WERI-Rb-1 (cell line): ENCODE measurements around the gene SRGAP2C.
"Not testable (repeated sequence)": the region's sequence is repeated elsewhere in the genome, so short reads cannot be mapped to it uniquely, and the experiment has no call there.

Experiments
- DNase-seq: peaks from one replicate; pipeline ENCODE4 v3.0.0-alpha.2; 2020
- H3K27ac ChIP-seq: fragments of 250-450 bp; sonication (Bioruptor Pico); 2 replicates; pipeline ENCODE4 v1.5.1; 2020; ENCODE audit warnings: mild to moderate bottlenecking, moderate library complexity
- H3K27me3 ChIP-seq: fragments of 250-450 bp; sonication (Bioruptor Pico); 2 replicates; pipeline ENCODE4 v1.5.1; 2021; ENCODE audit warnings: mild to moderate bottlenecking, low read depth, moderate library complexity; ENCODE audit not compliant: insufficient read depth, severe bottlenecking
- H3K36me3 ChIP-seq: fragments of 250-450 bp; sonication (Bioruptor Pico); 2 replicates; pipeline ENCODE4 v1.5.1; 2020; ENCODE audit warnings: mild to moderate bottlenecking, moderate library complexity
- H3K4me3 ChIP-seq: 2 replicates; pipeline ENCODE4 v1.5.1; 2011; ENCODE audit warnings: low read depth, mild to moderate bottlenecking, control low read depth, low read length
- H3K9me3 ChIP-seq: fragments of 250-450 bp; sonication (Bioruptor Pico); 2 replicates; pipeline ENCODE4 v1.5.1; 2021; ENCODE audit warnings: mild to moderate bottlenecking, moderate library complexity; ENCODE audit not compliant: severe bottlenecking

Gene SRGAP2C

DNA sequence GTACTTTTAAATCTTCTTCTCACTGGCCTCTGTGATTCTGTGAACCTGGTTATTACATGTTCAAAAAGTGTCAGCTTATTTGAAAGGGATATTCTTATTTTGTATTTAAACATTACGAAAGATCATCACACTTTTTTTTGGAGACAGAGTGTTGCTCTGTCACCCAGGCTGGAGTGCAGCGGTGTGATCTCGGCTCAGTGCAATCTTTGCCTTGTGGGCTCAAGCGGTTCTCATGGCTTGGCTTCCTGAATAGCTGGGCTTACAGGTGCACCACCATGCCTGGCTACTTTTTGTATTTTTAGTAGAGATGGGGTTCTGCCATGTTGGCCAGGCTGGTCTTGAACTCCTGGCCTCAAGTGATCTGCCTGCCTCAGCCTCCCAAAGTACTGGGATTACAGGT is 82.3 kb downstream of the SRGAP2C start:
- H3K36me3 ChIP-seq, H3K27ac ChIP-seq, H3K9me3 ChIP-seq, H3K27me3 ChIP-seq, DNase-seq, H3K4me3 ChIP-seq: not testable (repeated sequence)

DNA sequence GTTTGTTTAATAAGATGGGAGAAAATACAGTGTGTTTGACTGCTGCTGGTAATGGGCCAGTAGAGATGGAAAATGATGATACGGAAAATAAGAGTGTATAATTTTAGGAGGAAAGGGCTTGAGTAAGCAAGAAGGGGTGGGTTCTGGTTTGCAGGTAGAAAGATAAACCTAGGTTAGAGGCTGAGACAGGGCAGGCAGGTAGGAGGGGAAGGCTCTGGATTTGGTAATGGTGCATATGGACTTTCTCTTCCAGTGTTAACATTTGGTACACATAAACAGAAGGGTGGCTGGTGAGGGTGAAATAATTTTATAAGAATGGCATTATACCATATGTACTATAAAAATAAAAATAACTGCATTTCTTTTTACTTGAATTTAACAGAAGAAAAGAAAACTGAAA is 84.5 kb downstream of the SRGAP2C start:
- H3K36me3 ChIP-seq, H3K27ac ChIP-seq, DNase-seq, H3K4me3 ChIP-seq, H3K27me3 ChIP-seq, H3K9me3 ChIP-seq: not testable (repeated sequence)

DNA sequence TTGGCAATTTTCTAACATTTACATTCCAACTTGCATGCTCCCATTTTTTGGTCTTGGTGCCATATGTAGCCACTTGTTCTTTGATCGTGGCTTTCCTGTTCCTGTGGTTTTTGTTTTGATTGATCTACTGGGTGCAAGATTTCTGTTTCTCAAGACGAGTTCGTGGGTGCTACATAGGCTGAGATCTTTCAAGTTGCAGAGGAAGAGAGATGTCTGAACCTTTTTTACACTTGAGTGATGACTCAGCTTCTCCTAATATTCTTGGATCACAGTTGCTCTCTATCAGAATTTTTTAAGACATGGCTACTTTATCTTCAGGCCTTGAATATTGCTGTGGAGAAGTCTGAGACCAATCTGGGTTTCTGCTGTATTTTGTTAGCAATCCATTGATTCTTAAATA is 85.2 kb downstream of the SRGAP2C start:
- not testable (repeated sequence) for H3K27me3 ChIP-seq, H3K9me3 ChIP-seq, H3K36me3 ChIP-seq, H3K27ac ChIP-seq, DNase-seq, H3K4me3 ChIP-seq

DNA sequence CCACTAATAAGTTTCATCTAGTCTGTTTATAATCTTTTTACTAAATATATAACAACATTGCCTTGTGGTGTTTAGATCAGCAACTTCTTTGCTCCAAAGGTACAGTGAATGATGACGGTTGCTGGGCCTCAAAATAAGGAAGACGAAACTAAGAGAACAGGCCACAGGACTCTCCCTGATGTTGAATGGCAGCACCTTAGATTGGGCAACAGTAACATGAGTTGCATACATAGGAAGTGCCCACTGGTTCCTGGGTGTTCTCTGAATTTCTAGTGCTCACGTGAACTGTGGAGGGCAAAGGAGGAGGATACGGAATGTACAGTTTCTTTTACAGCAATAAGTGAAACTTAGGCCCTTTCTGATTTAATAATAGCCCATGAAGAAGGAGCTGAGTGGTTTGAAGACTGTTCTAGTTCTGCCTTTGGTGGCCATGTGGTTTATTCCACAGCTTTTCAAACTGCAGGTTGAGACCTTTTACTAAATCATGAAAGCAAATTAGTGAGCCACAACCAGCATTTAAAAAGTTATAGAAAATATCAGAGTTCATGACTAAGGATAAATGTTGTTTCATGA is 86.5 kb downstream of the SRGAP2C start:
- not testable (repeated sequence) for H3K9me3 ChIP-seq, H3K36me3 ChIP-seq, H3K27me3 ChIP-seq, H3K4me3 ChIP-seq, H3K27ac ChIP-seq, DNase-seq

DNA sequence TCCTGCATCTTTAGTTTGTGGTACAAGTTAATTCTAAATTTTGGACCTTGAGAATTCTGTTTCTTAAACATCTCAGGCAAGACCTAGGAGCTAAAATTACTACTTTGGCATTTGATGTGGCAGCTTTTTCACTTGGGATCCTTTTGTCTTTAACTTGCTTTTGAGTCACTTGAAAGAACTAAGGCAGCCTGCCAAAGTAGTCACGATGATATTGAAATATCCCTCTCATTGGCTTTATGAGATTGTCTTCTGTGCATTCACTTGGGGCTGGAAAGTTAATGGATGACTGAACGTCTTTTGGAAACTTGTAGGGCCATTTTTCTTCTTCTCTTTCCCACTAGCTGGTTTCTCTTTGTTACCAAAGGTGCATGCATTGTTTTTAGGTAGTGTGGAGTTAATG is 90.7 kb downstream of the SRGAP2C start:
- not testable (repeated sequence) for H3K27me3 ChIP-seq, DNase-seq, H3K36me3 ChIP-seq, H3K27ac ChIP-seq, H3K4me3 ChIP-seq, H3K9me3 ChIP-seq

DNA sequence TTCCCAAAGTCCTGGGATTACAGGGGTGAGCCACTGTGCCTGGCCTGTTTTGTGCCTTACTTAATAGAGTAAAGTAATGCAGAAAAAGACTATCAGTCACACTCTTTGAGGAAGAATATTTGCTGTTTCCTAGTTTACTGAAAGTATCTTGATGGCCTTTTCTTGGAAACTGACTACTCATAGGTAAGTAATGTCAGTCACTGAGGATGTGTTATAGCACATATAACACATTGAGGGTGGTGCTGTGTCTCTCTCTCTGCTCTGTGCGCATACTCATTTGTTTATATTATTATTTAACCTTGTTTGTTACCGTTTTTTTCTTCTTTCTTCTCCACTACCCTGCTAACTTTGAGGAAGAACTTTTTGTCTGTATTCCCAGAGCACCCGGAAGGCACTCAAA is 93.4 kb downstream of the SRGAP2C start:
- not testable (repeated sequence) for H3K4me3 ChIP-seq, H3K27ac ChIP-seq, H3K9me3 ChIP-seq, DNase-seq, H3K27me3 ChIP-seq, H3K36me3 ChIP-seq

DNA sequence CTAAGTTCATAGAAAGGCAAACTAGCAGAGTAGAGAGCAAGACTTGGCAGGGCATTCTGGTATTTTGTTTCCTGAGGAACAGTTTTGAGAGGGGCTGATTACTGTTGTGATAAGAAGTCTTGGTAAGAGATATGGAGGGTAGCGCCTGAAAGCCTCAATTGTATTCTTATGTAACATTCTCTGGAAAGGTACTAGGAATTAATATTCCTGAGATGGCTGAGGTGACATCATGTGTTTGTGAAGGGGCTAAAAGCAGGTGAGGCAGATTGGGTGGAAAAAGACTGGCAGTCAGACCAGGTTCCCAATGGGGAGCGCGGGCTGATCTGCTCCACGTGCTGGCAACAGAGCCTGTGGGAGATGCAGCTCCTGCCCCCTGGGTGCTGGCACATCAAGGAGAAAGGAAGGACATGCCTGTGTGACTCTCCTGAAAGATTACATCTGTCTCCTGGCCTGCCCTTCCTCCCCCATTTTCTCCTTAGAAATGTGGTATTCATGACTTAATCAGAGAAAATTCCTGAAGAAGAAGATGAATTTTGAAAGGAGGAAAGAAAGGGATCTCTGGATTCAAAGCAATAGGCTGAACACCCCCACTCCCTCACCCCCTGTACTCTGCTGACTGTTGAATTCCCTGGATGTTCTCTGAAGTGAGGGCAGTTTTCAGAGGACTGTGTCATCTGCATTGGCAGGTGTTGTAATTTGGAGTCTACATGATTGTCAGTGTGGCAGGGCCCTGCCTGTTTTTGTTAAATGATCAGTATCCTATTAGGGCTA is 94.2 kb downstream of the SRGAP2C start:
- not testable (repeated sequence) for H3K27ac ChIP-seq, H3K27me3 ChIP-seq, DNase-seq, H3K36me3 ChIP-seq, H3K4me3 ChIP-seq, H3K9me3 ChIP-seq

DNA sequence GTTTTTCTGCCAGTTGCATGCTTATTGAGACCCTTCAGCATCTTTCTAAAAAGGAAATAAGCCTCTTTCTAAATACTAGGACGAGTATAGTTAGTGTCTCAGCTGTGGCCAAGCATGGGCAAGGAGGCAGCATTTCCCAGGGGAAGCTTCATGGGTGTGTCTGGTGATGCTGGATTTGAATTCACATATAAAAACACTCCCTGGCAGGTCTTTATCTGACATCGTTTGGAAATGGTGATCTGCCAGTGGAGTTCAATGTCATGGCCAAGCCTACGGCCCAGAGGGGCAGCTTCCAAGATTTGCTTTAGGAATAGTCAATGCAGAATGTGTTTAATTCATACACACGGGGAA is 94.7 kb downstream of the SRGAP2C start:
- not testable (repeated sequence) for H3K27ac ChIP-seq, H3K36me3 ChIP-seq, DNase-seq, H3K4me3 ChIP-seq, H3K9me3 ChIP-seq, H3K27me3 ChIP-seq

DNA sequence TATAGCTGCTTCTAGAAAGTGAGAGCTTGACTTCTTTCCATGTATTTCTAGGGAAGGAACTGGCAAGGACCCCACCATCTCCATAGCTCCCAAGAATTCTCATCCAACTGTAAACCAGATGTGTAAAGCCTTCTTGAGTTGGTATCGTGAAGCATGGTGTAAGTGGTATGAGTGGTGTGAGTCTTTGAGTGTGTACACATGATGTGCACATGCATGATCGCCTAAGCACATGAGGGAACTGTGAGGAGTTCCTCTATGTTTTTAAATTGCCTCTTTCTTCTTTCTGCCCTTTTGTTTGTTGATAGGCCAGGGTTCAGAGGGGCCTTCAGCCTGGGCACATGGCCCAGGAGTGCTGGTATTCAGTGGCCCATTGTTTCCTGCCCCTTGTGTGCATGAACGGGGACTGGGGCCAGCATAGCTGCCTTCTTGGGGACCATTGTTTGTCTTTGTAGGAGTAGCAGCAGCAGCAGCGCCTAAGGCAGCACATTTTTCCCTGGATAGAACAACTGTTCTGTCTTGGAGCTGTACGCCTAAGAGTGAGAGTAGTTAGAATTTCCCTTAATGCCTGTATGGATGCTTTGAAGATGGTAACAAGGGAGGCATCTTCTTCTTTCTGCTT is 96.0 kb downstream of the SRGAP2C start:
- not testable (repeated sequence) for H3K9me3 ChIP-seq, H3K4me3 ChIP-seq, DNase-seq, H3K27me3 ChIP-seq, H3K36me3 ChIP-seq, H3K27ac ChIP-seq

DNA sequence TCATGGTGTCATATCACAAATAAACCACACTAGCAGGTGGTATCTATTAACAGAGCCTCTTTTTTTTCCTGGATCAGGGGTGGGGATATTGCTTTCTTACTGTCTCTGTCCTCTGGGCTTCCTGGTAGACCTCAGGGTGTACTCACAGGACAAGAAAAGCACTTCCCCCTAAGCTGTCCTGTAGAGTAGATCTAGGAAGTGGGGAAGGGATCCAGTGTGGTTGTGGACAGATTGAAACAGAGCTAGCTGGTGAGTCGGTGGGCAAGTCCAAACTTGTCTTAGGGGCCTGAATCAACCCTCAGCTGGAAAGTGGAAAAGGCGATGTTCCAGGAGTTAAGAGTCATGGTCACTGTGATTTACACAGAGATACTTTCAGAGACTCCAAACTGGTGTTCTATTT is 96.7 kb downstream of the SRGAP2C start:
- DNase-seq, H3K36me3 ChIP-seq, H3K27me3 ChIP-seq: not testable (repeated sequence)

DNA sequence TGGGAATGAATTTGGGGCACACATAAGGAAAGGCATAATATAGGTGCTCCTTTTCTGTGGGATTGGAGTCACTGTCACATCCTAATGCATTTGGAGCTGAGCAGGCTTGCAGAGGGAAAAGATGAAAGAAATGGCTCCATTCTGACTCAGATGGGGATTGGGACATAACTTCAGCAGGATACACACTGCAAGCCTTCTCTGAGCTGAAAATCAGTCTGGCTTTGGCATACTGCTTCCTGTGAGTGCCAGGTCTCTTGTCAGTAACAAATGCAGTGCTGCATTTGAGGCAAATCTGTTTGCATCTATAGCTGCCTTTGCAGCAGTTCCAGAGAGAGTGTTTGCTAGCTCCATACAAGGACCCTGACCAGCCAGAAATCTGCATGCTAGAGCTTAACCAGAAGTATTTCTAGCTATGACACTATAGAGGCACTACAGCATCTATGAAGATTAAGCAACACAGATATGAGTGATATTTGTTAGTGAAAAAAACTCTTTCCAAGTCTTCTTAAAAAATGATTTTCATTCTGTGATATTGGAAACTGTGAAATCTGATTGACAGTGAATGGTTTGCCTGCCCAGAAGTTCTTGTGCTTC is 98.9 kb downstream of the SRGAP2C start:
- not testable (repeated sequence) for H3K36me3 ChIP-seq, DNase-seq, H3K27ac ChIP-seq, H3K4me3 ChIP-seq, H3K27me3 ChIP-seq, H3K9me3 ChIP-seq

More for the DNA sequence above, 96.7 kb downstream of the SRGAP2C start:
- H3K27ac ChIP-seq, H3K4me3 ChIP-seq, H3K9me3 ChIP-seq: not testable (repeated sequence)

DNA sequence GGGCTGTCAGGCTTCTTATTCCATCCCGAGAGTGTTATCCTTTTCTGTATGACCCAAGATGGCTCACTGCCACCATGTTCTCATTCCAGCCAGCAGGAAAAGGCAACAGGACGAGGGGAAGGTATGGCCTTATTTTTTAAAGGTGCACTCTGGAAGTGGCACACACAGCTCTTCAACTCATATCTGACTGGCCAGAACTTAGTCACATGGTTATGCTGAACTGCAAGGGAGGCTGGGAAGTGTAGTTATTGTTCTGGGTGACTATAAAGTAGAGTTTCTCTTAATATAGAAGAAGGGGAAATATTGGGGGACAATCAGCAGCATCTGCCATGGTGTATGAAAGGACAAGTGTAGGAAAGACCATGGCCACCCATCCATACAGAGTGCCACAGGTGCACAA is 107.8 kb downstream of the SRGAP2C start:
- H3K27ac ChIP-seq, H3K36me3 ChIP-seq, DNase-seq, H3K4me3 ChIP-seq, H3K9me3 ChIP-seq, H3K27me3 ChIP-seq: not testable (repeated sequence)

DNA sequence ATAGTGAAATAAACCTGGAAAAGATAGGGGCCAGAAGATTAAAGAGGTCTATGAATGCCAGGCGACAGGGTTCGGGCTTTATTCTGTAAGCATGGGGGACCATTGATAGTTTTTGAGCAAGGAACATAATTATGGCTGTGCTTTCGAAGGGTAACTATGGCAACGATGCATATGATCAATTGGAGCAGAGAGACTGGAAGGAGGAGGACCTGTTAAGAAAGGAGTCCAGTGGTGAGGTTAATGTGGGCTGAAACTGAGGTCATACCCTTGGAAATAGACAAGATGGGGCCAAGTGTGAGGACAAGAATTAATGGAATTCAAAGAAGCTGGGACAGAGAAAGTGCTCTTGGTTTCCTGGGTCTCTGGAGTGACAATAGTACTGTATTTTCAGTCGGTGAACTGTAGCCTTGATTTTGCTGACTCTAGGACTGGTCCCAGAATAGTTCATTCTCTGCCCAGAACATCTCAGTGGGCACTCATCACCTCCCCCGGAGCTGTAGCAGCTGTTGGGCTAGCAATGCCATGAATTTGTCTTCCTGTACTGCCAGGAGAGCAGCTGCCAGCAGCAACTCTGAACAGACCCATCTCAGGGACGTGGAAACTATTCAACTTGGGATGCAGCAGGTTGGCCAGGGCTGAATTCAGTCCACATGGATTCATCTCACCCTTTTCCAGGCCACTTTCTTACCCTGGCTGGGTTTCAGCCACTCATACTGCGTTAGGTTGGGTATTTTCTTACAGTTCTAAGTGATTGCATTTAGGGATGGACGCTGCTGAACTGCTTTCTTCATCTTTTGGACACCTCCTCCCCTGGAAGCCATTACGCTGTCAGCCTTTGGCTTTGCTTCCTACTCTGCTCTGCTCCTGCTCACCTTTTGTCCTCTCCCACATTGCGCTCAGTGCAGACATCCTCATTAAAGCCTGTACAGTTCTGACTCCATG is 108.8 kb downstream of the SRGAP2C start:
- DNase-seq, H3K4me3 ChIP-seq, H3K27me3 ChIP-seq, H3K9me3 ChIP-seq, H3K36me3 ChIP-seq, H3K27ac ChIP-seq: not testable (repeated sequence)

DNA sequence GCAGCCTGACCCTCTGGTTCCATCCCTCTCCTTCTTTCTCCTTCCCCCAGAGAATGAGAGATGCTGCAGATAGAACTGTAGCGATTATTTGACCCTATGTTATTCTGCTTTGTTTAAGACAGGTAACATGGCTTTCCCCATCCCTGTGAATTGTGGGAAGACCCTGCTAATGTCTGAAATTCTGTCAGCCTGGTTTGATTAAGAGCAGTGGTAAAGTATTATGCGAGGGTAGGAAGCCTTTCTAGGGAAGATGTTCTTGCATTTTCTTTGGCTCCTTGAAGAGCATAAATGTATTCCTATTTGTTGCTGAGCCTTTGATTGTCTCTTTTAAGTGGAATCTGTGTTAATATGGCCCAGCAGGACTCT is 109.4 kb downstream of the SRGAP2C start:
- not testable (repeated sequence) for DNase-seq, H3K27me3 ChIP-seq, H3K27ac ChIP-seq, H3K9me3 ChIP-seq, H3K4me3 ChIP-seq, H3K36me3 ChIP-seq
